LoVo (cell line): ENCODE data around the gene SCT.
A peak's percentile ranks its signal among the peaks of the same experiment; 100 is the strongest.
"Not testable (repeated sequence)": the region's sequence is repeated elsewhere in the genome, so short reads cannot be mapped to it uniquely, and the experiment has no call there.

Experiments
- DNase-seq: peaks from one replicate; pipeline ENCODE4 v3.0.0-alpha.2; 2016; ENCODE audit warnings: low spot score

SCT gene

GRCh38 chr11:626475-627307 lies at the start of gene SCT:
TSS of gene SCT (minus strand) at chr11:627181. CDS start at chr11:627143, 38 bp downstream.
- no peak for DNase-seq

- DNase-seq = no peak
These were observed 47.4 kb upstream of the SCT start for GRCh38 chr11:674406-674805.

- DNase-seq = no peak
These were observed 46.9 kb upstream of the SCT start for GRCh38 chr11:673866-674265.

GRCh38 chr11:665704-666281 lies 38.8 kb upstream of the SCT start:
- no peak for DNase-seq

GRCh38 chr11:665062-665703 lies 38.2 kb upstream of the SCT start:
- DNase-seq = no peak

GRCh38 chr11:662689-663274 lies 35.8 kb upstream of the SCT start:
- peak; percentile 15 for DNase-seq

GRCh38 chr11:660681-661444 lies 33.9 kb upstream of the SCT start:
- no peak for DNase-seq

GRCh38 chr11:660281-660680 lies 33.3 kb upstream of the SCT start:
- DNase-seq = no peak

GRCh38 chr11:659532-660085 lies 32.6 kb upstream of the SCT start:
- DNase-seq = no peak

- no peak for DNase-seq
These were observed 30.7 kb upstream of the SCT start for GRCh38 chr11:657691-658126.

- no peak for DNase-seq
These were observed 29.9 kb upstream of the SCT start for GRCh38 chr11:656866-657265.

- no peak for DNase-seq
These were observed 29.4 kb upstream of the SCT start for GRCh38 chr11:656426-656825.

GRCh38 chr11:655036-655726 lies 28.2 kb upstream of the SCT start:
- no peak for DNase-seq

- DNase-seq = not testable (repeated sequence)
These were observed 27.5 kb upstream of the SCT start for GRCh38 chr11:654444-654843.

- no peak for DNase-seq
These were observed 26.9 kb upstream of the SCT start for GRCh38 chr11:653837-654236.

- not testable (repeated sequence) for DNase-seq
These were observed 26.2 kb upstream of the SCT start for GRCh38 chr11:653136-653535.

GRCh38 chr11:650482-650881 lies 23.5 kb upstream of the SCT start:
- DNase-seq = no peak

GRCh38 chr11:647672-648158 lies 20.7 kb upstream of the SCT start:
- DNase-seq = not testable (repeated sequence)

GRCh38 chr11:646214-646613 lies 19.2 kb upstream of the SCT start:
- DNase-seq = no peak

GRCh38 chr11:645536-645935 lies 18.6 kb upstream of the SCT start:
- DNase-seq = no peak
